Stimulated activated memory B cell treated with anti-CD40 and anti-IgM and Interleukin-4, amounts not matched to agents 10 μg/mL and 1 μg/mL and 100 μg/mL, for 72 hours (primary cell): ENCODE results near the gene TRAFD1.

Experiments
- ATAC-seq: fragments of 150-1000 bp; cut with Tn5 transposase; 2 replicates; pipeline ENCODE4 v1.10.0; 2021
- H3K27ac Mint-ChIP-seq: one replicate; pipeline ENCODE4 v1.8.0; 2022; ENCODE audit warnings: mild to moderate bottlenecking, mixed read lengths
- H3K27me3 Mint-ChIP-seq: one replicate; pipeline ENCODE4 v1.8.0; 2022; ENCODE audit warnings: mixed read lengths
- H3K36me3 Mint-ChIP-seq: one replicate; pipeline ENCODE4 v1.8.0; 2022; ENCODE audit warnings: mixed read lengths
- H3K4me1 Mint-ChIP-seq: one replicate; pipeline ENCODE4 v1.8.0; 2022; ENCODE audit warnings: mixed read lengths
- H3K4me3 Mint-ChIP-seq: one replicate; pipeline ENCODE4 v1.8.0; 2022; ENCODE audit warnings: mild to moderate bottlenecking, moderate library complexity, mixed read lengths
- H3K9me3 Mint-ChIP-seq: one replicate; pipeline ENCODE4 v1.8.0; 2022; ENCODE audit warnings: mixed read lengths

TRAFD1 gene

GRCh38 chr12:112172556-112173324, 47.4 kb downstream of the TRAFD1 start:
- peaks cover 55% of the 10 kb centered on the region for H3K36me3 Mint-ChIP-seq
- H3K4me3 Mint-ChIP-seq: no peak overlapping the region
- H3K9me3 Mint-ChIP-seq: no peaks in the 10 kb centered on the region
- no peaks in the 10 kb centered on the region for H3K27me3 Mint-ChIP-seq
- no peak for ATAC-seq
- peaks cover 7% of the 10 kb centered on the region for H3K4me1 Mint-ChIP-seq
- no peak overlapping the region for H3K27ac Mint-ChIP-seq

- Mint-ChIP-seq H3K4me3 (no peak overlapping the region), H3K27me3 (no peaks in the 10 kb centered on the region), H3K36me3 (peaks cover 56% of the 10 kb centered on the region), H3K27ac (no peak overlapping the region), H3K4me1 (peaks cover 4% of the 10 kb centered on the region), H3K9me3 (no peaks in the 10 kb centered on the region)
- no peak for ATAC-seq
These were observed 50.2 kb downstream of the TRAFD1 start for GRCh38 chr12:112175361-112176155.

- Mint-ChIP-seq H3K36me3 (peaks cover 51% of the 10 kb centered on the region), H3K27me3 (no peaks in the 10 kb centered on the region), H3K9me3 (no peaks in the 10 kb centered on the region), H3K27ac (no peak overlapping the region), H3K4me3 (no peak overlapping the region), H3K4me1 (peaks cover 6% of the 10 kb centered on the region)
- ATAC-seq: no peak
These were observed 51.1 kb downstream of the TRAFD1 start for GRCh38 chr12:112176321-112177010.

GRCh38 chr12:112178796-112179195, 53.4 kb downstream of the TRAFD1 start:
- peaks cover 15% of the 10 kb centered on the region for H3K4me1 Mint-ChIP-seq
- H3K36me3 Mint-ChIP-seq: peaks cover 51% of the 10 kb centered on the region
- H3K9me3 Mint-ChIP-seq: no peaks in the 10 kb centered on the region
- H3K27ac Mint-ChIP-seq: no peak overlapping the region
- no peak overlapping the region for H3K4me3 Mint-ChIP-seq
- H3K27me3 Mint-ChIP-seq: no peaks in the 10 kb centered on the region
- ATAC-seq: no peak

GRCh38 chr12:112179341-112179740, 54.0 kb downstream of the TRAFD1 start:
- Mint-ChIP-seq H3K27ac (no peak overlapping the region), H3K36me3 (peaks cover 57% of the 10 kb centered on the region), H3K4me1 (peaks cover 17% of the 10 kb centered on the region), H3K27me3 (no peaks in the 10 kb centered on the region), H3K9me3 (no peaks in the 10 kb centered on the region), H3K4me3 (no peak overlapping the region)
- no peak for ATAC-seq

- H3K4me1 Mint-ChIP-seq: peaks cover 17% of the 10 kb centered on the region
- no peak overlapping the region for H3K27ac Mint-ChIP-seq
These were observed 54.6 kb downstream of the TRAFD1 start for GRCh38 chr12:112179916-112180315.

GRCh38 chr12:112180422-112180821, 55.1 kb downstream of the TRAFD1 start:
- H3K36me3 Mint-ChIP-seq: peaks cover 57% of the 10 kb centered on the region
- H3K4me1 Mint-ChIP-seq: peaks cover 17% of the 10 kb centered on the region
- no peaks in the 10 kb centered on the region for H3K27me3 Mint-ChIP-seq
- no peak overlapping the region for H3K27ac Mint-ChIP-seq
- no peaks in the 10 kb centered on the region for H3K9me3 Mint-ChIP-seq
- ATAC-seq: no peak
- no peak overlapping the region for H3K4me3 Mint-ChIP-seq

More at GRCh38 chr12:112179916-112180315, 54.6 kb downstream of the TRAFD1 start:
- Mint-ChIP-seq H3K9me3 (no peaks in the 10 kb centered on the region), H3K4me3 (no peak overlapping the region), H3K27me3 (no peaks in the 10 kb centered on the region), H3K36me3 (peaks cover 57% of the 10 kb centered on the region)
- ATAC-seq: no peak

- Mint-ChIP-seq H3K4me1 (peaks cover 17% of the 10 kb centered on the region), H3K27ac (no peak overlapping the region), H3K4me3 (no peak overlapping the region), H3K36me3 (peaks cover 46% of the 10 kb centered on the region), H3K27me3 (no peaks in the 10 kb centered on the region), H3K9me3 (no peaks in the 10 kb centered on the region)
- no peak for ATAC-seq
These were observed 57.1 kb downstream of the TRAFD1 start for GRCh38 chr12:112182499-112182898.

GRCh38 chr12:112183141-112184021, 58.0 kb downstream of the TRAFD1 start:
- peak; percentile 71 for ATAC-seq
- Mint-ChIP-seq H3K9me3 (no peaks in the 10 kb centered on the region), H3K4me1 (peaks cover 17% of the 10 kb centered on the region), H3K36me3 (peaks cover 46% of the 10 kb centered on the region), H3K4me3 (no peak overlapping the region), H3K27ac (no peak overlapping the region), H3K27me3 (no peaks in the 10 kb centered on the region)

GRCh38 chr12:112184056-112184887, 58.9 kb downstream of the TRAFD1 start:
- H3K36me3 Mint-ChIP-seq: peaks cover 44% of the 10 kb centered on the region
- H3K4me1 Mint-ChIP-seq: peaks cover 17% of the 10 kb centered on the region
- no peak overlapping the region for H3K4me3 Mint-ChIP-seq
- H3K27ac Mint-ChIP-seq: no peak overlapping the region
- no peaks in the 10 kb centered on the region for H3K9me3 Mint-ChIP-seq
- ATAC-seq: no peak
- H3K27me3 Mint-ChIP-seq: no peaks in the 10 kb centered on the region

- peaks cover 17% of the 10 kb centered on the region for H3K4me1 Mint-ChIP-seq
- H3K36me3 Mint-ChIP-seq: peaks cover 48% of the 10 kb centered on the region
- H3K4me3 Mint-ChIP-seq: no peak overlapping the region
- ATAC-seq: no peak
- H3K9me3 Mint-ChIP-seq: no peaks in the 10 kb centered on the region
- no peak overlapping the region for H3K27ac Mint-ChIP-seq
- no peaks in the 10 kb centered on the region for H3K27me3 Mint-ChIP-seq
These were observed 59.9 kb downstream of the TRAFD1 start for GRCh38 chr12:112185093-112185923.

- Mint-ChIP-seq H3K4me3 (no peak overlapping the region), H3K27me3 (no peaks in the 10 kb centered on the region), H3K9me3 (no peaks in the 10 kb centered on the region), H3K27ac (no peak overlapping the region), H3K36me3 (peaks cover 66% of the 10 kb centered on the region), H3K4me1 (peaks cover 7% of the 10 kb centered on the region)
- ATAC-seq: no peak
These were observed 62.9 kb downstream of the TRAFD1 start for GRCh38 chr12:112188130-112188830.
